GM10847 (cell line): ENCODE data around the gene GSC.

Source experiments
- POLR2A ChIP-seq: IDR thresholded peaks from 2 replicates; pipeline ENCODE4 v1.6.1; 2011; ENCODE audit not compliant: insufficient read length; ENCODE audit errors: extremely low read depth

GSC gene

GRCh38 chr14:94761348-94761996, 8.4 kb downstream of the GSC start:
- no peak for TF ChIP-seq POLR2A

DNA sequence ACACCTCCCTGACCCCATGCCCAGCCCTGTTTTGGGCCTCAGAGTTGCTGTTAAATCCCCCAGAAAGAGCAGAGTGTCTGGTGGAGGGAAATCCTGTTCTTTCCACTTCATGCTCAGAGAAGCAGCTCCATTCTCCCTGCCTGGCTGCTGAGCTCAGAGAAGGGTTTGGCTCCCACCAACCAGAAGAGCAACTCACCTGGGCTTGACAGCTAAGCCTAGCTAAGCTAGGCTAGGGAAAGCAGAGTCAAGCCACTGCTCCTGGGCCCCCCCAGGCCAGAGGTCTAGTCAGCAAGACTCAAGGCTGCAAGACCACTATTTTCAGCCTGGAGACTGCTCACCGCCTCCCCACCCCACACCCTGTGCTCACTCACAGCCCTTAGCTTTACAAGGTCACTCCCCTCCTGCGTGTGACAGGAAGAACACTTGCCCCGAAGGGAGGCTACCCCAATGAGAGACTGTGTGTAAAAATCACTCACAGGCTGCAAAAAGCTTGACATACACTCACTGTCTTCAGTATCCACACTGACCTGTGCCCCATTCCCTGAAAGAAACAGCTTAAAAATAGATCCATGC, 13.5 kb downstream of the GSC start:
- no peak for TF ChIP-seq POLR2A

DNA sequence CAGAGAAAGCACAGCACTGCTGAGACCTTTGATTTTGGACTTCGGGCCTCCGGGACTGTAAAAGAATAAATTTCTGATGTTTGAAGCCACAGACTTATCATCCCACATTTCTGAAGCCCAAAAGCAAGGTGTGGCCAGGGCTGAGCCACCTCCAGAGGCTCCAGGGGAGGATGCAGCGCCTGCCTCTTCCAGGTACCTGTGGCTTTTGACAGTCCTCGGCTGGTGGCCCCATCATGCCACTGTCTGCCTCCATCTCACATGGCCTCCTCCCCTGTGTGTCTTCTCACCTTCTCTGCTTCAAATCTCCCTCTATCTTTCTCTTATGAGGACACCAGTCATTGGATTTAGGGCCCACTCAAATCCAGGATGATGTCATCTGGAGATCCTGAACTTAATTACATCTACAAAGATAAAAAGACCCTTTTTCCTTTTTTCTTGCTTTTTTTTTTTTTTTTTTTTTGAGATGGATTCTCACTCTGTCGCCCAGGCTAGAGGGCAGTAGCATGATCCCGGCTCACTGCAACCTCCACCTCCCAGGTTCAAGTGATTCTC, 15.4 kb downstream of the GSC start:
- TF ChIP-seq POLR2A, result no peak

DNA sequence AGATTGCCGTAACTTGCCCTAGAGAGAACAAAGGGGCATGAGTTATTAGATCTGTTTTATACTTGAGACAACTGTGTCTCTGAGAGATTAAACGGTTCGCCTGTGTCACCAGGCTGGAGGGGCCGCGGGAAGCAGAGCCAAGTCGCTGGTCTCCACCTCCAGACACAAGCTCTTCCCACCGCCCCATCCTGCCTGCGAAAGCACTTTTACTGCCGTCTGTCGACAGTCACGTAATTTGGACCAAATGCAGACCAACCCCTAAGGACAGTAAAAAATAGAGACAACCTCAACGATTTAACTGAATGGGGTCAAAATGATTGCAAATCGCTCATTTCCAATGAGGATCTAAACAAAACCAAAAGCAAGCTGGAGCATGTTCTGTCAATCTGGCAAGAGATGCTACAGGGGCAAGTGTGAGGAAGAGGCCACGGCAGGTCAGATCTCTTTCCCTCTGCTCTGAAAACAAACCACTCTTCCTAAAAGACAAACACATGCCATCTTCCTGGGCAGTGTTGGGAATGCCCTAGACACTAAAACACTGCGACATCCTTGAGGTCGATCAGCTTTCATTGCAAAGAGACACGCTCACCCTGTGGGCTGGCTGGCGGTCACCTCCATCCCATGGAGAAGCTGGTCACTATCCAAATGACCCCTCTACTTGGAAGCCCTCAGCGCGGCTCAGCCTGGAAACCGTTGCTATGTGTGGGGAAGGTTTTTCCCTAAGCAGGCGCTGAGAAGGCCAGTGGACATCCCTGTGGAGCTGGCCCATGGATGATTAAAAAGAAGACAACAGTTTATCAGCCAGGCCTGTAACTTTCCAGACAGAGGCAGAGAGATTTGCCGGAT, 17.1 kb downstream of the GSC start:
- TF ChIP-seq POLR2A, result no peak

- TF ChIP-seq POLR2A, result no peak
Measured at GRCh38 chr14:94751956-94752355, 18.0 kb downstream of the GSC start.

- no peak for TF ChIP-seq POLR2A
Measured at GRCh38 chr14:94751321-94751720, 18.6 kb downstream of the GSC start.

DNA sequence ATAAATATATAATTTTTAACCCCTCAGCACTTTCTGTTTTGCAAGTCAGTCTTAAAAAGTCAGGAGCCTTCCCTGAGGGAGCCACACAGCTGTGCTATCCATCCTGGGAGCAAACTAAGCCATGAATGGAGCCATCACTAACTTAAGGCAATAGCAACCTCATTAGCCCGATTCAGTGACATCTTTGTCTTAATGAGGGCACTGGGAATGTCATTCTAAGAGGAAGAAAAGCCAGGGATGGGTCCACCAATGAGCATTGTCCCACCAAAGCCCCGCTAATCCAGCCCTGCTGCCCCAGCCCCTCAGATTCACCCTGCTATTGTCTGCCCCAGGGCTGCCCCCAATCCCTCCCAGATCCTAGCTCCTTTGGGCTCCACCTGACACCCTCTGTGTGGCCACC, 19.5 kb downstream of the GSC start:
- TF ChIP-seq POLR2A, result no peak

- TF ChIP-seq POLR2A, result no peak
Measured at GRCh38 chr14:94748667-94749347, 21.1 kb downstream of the GSC start.

- TF ChIP-seq POLR2A, result no peak
Measured at GRCh38 chr14:94747739-94748138, 22.2 kb downstream of the GSC start.

GRCh38 chr14:94746131-94746530, 23.8 kb downstream of the GSC start:
- no peak for TF ChIP-seq POLR2A

- no peak for TF ChIP-seq POLR2A
Measured at GRCh38 chr14:94738751-94739150, 31.2 kb downstream of the GSC start.

DNA sequence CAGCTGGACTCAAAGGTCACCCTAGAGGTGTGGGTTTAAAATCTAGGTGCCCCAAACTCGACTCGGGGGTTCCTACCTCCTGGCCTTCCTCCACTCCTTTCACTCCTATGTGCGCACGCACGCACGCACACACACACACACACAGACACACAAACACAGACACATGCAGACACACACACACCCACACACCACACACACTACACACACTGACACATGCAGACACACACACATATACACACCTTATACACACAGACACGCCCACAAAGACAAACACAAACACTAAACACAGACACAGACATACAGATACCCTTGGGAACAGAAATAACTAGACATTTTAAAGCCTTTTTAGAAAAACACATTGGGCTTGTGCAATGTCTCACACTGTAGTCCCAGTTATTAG, 31.8 kb downstream of the GSC start:
- no peak for TF ChIP-seq POLR2A

- no peak for TF ChIP-seq POLR2A
Measured at GRCh38 chr14:94728950-94729349, 41.0 kb downstream of the GSC start.

DNA sequence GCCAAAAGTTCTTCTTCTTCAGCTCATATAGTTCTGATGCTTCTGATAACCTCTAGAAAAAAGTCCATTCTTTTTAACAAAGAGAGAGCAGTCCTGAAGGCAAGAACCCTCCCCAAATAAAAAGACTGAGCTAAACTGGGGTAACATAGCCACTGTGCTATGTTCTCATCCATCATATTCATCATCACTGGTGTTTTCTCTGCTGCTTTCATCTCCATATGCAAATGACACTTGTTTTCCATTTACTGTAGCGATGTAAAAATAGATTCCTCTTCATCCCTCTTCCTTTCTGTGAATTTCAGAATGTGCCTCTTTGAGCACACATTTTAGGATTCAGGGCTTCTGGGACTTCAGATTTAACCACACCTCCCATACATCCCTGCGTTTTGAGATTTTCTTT, 44.9 kb downstream of the GSC start:
- TF ChIP-seq POLR2A, result no peak

- no peak for TF ChIP-seq POLR2A
Measured at GRCh38 chr14:94722397-94722796, 47.5 kb downstream of the GSC start.
